ENCODE measurements around the gene ECM2.

GRCh38 chr9:92512622-92513021 lies 23.2 kb downstream of the ECM2 start:
- TF ChIP-seq PBX2 (CRISPR knock-in tag; IDR thresholded peaks at IDR 0.05) (no peak), POLR2A (IDR thresholded peaks at IDR 0.05; ENCODE audit: insufficient read depth in 1 of 2, low read depth in 2 of 2, low read length in 2 of 2) (no peak), GTF2F1 (IDR thresholded peaks at IDR 0.05; ENCODE audit: low read length) (no peak), ZKSCAN8 (CRISPR knock-in tag; IDR thresholded peaks at IDR 0.05; ENCODE audit: borderline replicate concordance) (no peak), YY1 (IDR thresholded peaks at IDR 0.05; ENCODE audit: insufficient read depth, insufficient replicate concordance, low read depth, low read length) (no peak)

Measured in HepG2 (cell line).